ENCODE measurements around the gene SLC22A7. TPM values are rescaled to one million over a fixed set of nuclear protein-coding genes. Genes with fewer than 3 reads are reported as not detected.

The SLC22A7 gene, protein sequence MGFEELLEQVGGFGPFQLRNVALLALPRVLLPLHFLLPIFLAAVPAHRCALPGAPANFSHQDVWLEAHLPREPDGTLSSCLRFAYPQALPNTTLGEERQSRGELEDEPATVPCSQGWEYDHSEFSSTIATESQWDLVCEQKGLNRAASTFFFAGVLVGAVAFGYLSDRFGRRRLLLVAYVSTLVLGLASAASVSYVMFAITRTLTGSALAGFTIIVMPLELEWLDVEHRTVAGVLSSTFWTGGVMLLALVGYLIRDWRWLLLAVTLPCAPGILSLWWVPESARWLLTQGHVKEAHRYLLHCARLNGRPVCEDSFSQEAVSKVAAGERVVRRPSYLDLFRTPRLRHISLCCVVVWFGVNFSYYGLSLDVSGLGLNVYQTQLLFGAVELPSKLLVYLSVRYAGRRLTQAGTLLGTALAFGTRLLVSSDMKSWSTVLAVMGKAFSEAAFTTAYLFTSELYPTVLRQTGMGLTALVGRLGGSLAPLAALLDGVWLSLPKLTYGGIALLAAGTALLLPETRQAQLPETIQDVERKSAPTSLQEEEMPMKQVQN
- not detected for total RNA-seq

DNA sequence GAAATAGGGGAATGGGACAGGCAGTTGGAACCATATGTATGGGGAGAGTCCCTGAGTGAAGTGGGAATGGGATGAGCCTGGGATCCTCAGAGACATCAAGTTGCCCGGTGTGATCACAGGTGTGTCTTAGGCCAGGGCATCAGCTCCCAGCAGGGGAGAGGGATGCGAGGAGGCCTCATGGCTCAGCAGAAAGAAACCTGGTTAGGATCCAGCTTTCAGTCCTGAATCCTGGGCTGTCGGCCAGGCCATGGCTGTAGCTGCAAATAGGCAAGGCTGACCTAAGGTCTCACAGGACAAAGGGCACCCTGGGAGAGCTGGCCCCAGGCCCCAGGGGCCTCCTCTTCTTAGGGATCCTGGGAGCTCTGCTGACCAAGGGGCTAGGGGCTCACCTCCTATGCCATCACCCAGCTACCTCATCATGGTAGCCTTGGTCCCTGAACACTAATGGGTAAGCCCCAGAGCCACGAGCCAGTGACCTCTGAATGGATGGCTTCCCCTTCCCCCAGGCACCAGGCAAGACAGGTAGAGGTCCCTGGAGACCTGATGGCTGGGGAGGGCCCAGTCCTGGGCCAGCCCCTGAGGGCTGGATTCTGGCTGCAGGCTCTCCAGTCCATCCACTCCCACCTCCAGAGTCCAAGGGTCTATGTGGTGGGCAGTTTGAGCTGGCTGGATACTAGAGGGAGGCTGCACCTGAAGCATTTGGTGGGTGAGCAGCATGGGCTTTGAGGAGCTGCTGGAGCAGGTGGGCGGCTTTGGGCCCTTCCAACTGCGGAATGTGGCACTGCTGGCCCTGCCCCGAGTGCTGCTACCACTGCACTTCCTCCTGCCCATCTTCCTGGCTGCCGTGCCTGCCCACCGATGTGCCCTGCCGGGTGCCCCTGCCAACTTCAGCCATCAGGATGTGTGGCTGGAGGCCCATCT lies at the start of gene SLC22A7:
Gene SLC22A7, plus strand, starts transcription at position 617 of the 921 bp plus-strand sequence. Its CDS starts 99 bp downstream, at position 716.
- Mint-ChIP-seq H3K36me3 (ENCODE audit: low read depth) (no peaks in the 10 kb centered on the region), H3K27ac (no peak within 1 kb of the TSS), H3K4me3 (no peak within 1 kb of the TSS), H3K4me1 (no peaks in the 10 kb centered on the region), H3K27me3 (peaks cover 8% of the 10 kb centered on the region), H3K9me3 (no peaks in the 10 kb centered on the region)
- CTCF ChIA-PET = interaction anchor here (1.1 to 2.3 kb wide), 5 partner anchors 10 to 69 kb away, joined by 3 to 16 read pairs (median 5); partner anchors contain the start of genes CRIP3 and DNPH1
- POLR2A ChIA-PET = no interaction called here
- DNase-seq = no peak

DNA sequence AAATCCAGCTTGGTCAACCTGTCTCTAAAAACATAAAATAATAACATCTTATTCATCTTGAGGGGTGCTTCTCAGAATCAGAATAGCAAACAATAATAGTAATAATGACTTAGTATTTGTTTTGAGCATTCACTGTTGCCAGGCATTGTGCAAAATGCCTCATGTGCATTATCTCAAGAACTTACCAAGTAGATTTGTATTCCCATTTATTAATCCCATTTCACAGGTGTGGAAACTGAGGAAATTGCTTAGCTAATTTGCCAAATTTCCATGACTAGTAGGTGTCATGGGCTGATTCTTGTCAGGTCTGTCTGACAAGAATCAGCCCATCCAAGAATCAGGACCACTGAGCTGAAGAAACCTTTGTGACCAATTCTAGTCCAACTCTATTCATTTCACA lies 49.3 kb upstream of the SLC22A7 start:
- H3K4me3 Mint-ChIP-seq = no peak overlapping the region
- ChIA-PET POLR2A (no interaction called here), CTCF (interaction anchor here (1.0 to 3.6 kb wide), 2 partner anchors 20 to 258 kb away, joined by 3 to 15 read pairs; partner anchors contain the start of gene DNPH1)

DNA sequence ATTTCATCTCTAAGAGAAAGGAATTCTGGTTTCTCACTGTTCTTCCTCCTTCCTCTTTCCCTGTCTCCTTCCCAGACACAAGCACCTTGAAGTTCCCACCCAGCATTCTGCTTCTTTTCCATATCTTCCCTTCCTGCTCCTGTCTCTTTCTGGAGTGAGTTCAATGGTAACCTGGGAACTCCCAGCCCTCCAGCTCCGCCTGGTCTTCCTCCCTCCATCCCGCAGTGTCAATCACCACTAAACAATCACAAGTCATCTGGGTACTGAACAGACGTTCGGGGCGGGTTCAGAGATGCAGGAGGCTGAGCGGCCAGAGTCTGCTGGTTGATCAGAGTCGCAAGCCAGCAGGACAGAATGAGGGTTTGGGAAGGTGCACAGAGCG lies 47.1 kb upstream of the SLC22A7 start:
- ChIA-PET CTCF (interaction anchor here (0.8 to 1.5 kb wide), 2 partner anchors 17 to 57 kb away, joined by 3 to 5 read pairs; partner anchors contain the start of gene CRIP3), POLR2A (no interaction called here)
- no peak overlapping the region for H3K27ac Mint-ChIP-seq
- DNase-seq = no peak
- H3K36me3 Mint-ChIP-seq (ENCODE audit: low read depth) = no peaks in the 10 kb centered on the region
- H3K4me1 Mint-ChIP-seq = peaks cover 25% of the 10 kb centered on the region
- peaks cover 24% of the 10 kb centered on the region for H3K27me3 Mint-ChIP-seq
- no peak overlapping the region for H3K4me3 Mint-ChIP-seq
- H3K9me3 Mint-ChIP-seq = no peaks in the 10 kb centered on the region

More for the DNA sequence above, 49.3 kb upstream of the SLC22A7 start:
- H3K27ac Mint-ChIP-seq = no peak overlapping the region
- H3K4me1 Mint-ChIP-seq = peaks cover 25% of the 10 kb centered on the region
- peaks cover 24% of the 10 kb centered on the region for H3K27me3 Mint-ChIP-seq
- no peaks in the 10 kb centered on the region for H3K36me3 Mint-ChIP-seq (ENCODE audit: low read depth)
- no peak for DNase-seq
- no peaks in the 10 kb centered on the region for H3K9me3 Mint-ChIP-seq

DNA sequence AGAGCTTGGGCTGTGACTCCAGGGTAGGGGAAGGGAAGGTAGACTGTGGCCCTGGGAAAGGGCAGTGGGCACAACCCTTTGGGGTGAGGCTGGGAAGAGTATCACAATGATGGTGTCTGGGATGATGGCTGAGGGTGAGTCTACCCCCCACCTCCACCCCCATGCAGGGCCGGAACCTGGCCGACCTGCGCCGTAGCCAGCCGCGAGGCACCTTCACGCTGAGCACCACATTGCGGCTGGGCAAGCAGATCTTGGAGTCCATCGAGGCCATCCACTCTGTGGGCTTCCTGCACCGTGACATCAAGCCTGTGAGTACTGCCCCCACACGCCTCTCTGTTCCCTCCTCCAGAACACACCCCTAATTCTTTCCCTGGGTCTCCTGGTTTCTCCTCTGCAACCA lies 44.7 kb upstream of the SLC22A7 start:
- POLR2A ChIA-PET = interaction anchor here (0.7 kb wide), 1 partner anchor 69 kb away, joined by 3 read pairs; no protein-coding TSS in a partner anchor

DNA sequence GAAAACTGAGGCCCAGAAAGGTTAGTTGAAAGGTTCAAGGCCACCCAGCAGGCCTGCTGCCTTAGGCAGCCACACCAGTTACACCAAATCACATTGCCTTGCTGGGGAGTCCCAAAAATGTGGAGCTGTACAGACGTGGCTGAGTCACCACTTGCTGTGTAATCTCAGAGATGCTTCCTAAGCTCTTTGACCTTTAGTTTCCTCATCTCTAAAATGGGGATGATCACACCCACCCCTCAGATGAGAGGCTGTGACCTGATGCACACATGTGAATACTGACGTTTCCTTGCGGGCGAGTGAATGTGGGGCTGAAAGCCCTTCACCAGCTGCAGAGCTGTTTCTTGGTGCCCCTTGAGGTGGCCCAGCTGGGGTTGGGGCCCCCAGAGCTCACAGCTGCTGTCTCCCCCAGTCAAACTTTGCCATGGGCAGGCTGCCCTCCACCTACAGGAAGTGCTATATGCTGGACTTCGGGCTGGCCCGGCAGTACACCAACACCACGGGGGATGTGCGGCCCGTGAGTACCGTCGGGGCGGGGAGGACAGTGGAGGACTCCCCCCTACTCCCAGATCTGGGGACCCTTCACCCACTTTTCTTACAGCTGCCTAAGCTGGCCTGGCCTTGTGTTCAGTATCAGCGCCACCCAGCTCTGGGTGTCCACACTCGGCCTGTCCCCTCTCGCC lies 43.8 kb upstream of the SLC22A7 start:
- no peak for DNase-seq
- ChIA-PET CTCF (interaction anchor here (1.4 to 2.4 kb wide), 2 partner anchors 9 to 25 kb away, joined by 3 to 10 read pairs; partner anchors contain the start of gene DNPH1), POLR2A (interaction anchor here (0.6 kb wide), 1 partner anchor 137 kb away, joined by 3 read pairs; no protein-coding TSS in a partner anchor)
- H3K4me3 Mint-ChIP-seq = no peak overlapping the region
- peaks cover 21% of the 10 kb centered on the region for H3K27me3 Mint-ChIP-seq
- peaks cover 10% of the 10 kb centered on the region for H3K4me1 Mint-ChIP-seq
- H3K27ac Mint-ChIP-seq = no peak overlapping the region
- no peaks in the 10 kb centered on the region for H3K9me3 Mint-ChIP-seq
- H3K36me3 Mint-ChIP-seq (ENCODE audit: low read depth) = no peaks in the 10 kb centered on the region

More for the DNA sequence above, 44.7 kb upstream of the SLC22A7 start:
- no peak for DNase-seq
- Mint-ChIP-seq H3K27ac (no peak overlapping the region), H3K27me3 (peaks cover 24% of the 10 kb centered on the region), H3K4me3 (no peak overlapping the region), H3K36me3 (ENCODE audit: low read depth) (no peaks in the 10 kb centered on the region), H3K9me3 (no peaks in the 10 kb centered on the region), H3K4me1 (peaks cover 10% of the 10 kb centered on the region)
- CTCF ChIA-PET = interaction anchor here (2.4 kb wide), 1 partner anchor 24 kb away, joined by 10 read pairs; the partner anchor contains the start of gene DNPH1

DNA sequence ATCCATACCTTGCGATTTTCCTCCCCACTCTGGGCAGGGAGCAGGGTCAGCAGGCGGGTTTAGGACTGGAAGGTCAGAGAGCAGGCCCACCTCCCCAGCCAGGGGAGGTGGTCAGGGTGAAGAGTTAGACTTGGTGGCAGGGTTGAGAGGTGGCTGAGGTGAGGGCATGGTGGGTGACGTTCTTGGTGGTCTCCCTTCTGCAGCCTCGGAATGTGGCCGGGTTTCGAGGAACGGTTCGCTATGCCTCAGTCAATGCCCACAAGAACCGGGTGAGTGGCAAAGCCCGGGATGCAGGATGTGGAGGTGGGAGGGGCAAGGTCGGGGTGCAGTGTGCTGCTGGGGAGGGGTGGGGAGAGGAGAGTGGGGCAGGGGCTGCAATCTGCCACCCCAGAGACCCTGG lies 43.2 kb upstream of the SLC22A7 start:
- Mint-ChIP-seq H3K9me3 (no peaks in the 10 kb centered on the region), H3K4me1 (peaks cover 10% of the 10 kb centered on the region), H3K27me3 (peaks cover 21% of the 10 kb centered on the region), H3K4me3 (no peak overlapping the region), H3K36me3 (ENCODE audit: low read depth) (no peaks in the 10 kb centered on the region), H3K27ac (no peak overlapping the region)
- ChIA-PET CTCF (interaction anchor here (0.8 to 2.4 kb wide), 3 partner anchors 9 to 25 kb away, joined by 3 to 10 read pairs (median 3); partner anchors contain the start of gene DNPH1), POLR2A (no interaction called here)
- DNase-seq = no peak

DNA sequence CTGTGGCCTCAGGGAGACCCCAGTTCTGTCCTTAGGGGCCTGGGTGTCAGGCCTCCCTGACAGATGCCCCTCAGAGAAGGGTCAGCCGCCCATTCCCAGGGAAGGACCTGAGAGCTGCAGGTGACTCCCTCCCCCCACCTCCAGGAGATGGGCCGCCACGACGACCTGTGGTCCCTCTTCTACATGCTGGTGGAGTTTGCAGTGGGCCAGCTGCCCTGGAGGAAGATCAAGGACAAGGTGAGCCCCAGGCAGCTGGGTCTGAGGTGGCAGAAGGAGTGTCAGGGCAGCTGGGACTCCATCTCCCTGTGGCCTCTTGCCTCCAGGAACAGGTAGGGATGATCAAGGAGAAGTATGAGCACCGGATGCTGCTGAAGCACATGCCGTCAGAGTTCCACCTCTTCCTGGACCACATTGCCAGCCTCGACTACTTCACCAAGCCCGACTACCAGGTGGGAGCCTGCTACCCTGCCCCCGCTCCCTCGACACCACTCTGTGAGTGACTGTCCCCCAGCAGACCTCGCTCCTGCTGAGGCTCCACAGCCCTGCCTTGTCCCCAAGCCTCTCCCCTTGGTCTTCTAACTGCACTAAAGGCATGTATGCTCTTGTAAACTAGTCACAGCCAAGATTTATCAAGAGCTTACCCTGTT lies 42.5 kb upstream of the SLC22A7 start:
- DNase-seq = no peak
- H3K27ac Mint-ChIP-seq = no peak overlapping the region
- H3K4me3 Mint-ChIP-seq = no peak overlapping the region
- no peaks in the 10 kb centered on the region for H3K9me3 Mint-ChIP-seq
- ChIA-PET CTCF (interaction anchor here (0.8 to 1.4 kb wide), 3 partner anchors 10 to 26 kb away, joined by 3 to 4 read pairs (median 4); no protein-coding TSS in a partner anchor), POLR2A (interaction anchor here (0.6 kb wide), 1 partner anchor 136 kb away, joined by 3 read pairs; no protein-coding TSS in a partner anchor)
- H3K36me3 Mint-ChIP-seq (ENCODE audit: low read depth) = no peaks in the 10 kb centered on the region
- peaks cover 10% of the 10 kb centered on the region for H3K4me1 Mint-ChIP-seq
- peaks cover 21% of the 10 kb centered on the region for H3K27me3 Mint-ChIP-seq

DNA sequence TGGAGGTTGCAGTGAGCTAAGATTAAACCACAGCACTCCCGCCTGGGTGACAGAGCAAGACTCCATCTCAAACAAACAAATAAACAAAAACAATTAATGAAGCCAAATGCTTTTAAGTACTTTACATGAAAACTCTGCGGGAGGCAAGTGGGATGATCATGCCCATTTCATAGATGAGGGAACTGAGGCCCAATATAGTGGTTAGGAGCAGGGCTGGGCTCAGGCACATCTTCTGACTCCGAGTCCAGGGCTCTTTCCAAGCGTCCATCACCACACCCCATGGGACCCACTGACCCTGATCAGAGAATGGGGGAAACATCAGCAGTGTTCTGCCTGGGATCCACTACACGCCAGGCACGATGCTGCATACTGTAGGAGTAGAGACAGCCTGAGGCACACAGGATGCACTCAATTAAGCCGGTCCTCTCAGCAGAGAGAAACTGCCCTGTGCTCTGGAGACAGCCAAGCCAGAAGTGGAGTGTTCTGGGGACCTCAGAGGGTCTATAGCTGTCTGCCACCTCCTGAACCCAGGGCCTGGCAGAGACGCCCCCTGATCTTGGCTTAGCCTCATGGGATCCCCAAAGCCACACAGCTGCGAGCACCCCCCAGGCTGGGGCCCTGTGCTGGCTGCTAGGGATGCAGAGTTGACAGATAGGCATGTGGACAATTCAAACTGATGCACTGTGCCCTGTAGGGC lies 41.2 kb upstream of the SLC22A7 start:
- H3K27ac Mint-ChIP-seq = no peak overlapping the region
- no peaks in the 10 kb centered on the region for H3K4me1 Mint-ChIP-seq
- DNase-seq = no peak
- no peak overlapping the region for H3K4me3 Mint-ChIP-seq
- peaks cover 8% of the 10 kb centered on the region for H3K27me3 Mint-ChIP-seq
- H3K36me3 Mint-ChIP-seq (ENCODE audit: low read depth) = no peaks in the 10 kb centered on the region
- ChIA-PET CTCF (interaction anchor here (1.3 to 1.4 kb wide), 3 partner anchors 8 to 27 kb away, joined by 3 to 4 read pairs (median 4); no protein-coding TSS in a partner anchor), POLR2A (no interaction called here)
- H3K9me3 Mint-ChIP-seq = no peaks in the 10 kb centered on the region

DNA sequence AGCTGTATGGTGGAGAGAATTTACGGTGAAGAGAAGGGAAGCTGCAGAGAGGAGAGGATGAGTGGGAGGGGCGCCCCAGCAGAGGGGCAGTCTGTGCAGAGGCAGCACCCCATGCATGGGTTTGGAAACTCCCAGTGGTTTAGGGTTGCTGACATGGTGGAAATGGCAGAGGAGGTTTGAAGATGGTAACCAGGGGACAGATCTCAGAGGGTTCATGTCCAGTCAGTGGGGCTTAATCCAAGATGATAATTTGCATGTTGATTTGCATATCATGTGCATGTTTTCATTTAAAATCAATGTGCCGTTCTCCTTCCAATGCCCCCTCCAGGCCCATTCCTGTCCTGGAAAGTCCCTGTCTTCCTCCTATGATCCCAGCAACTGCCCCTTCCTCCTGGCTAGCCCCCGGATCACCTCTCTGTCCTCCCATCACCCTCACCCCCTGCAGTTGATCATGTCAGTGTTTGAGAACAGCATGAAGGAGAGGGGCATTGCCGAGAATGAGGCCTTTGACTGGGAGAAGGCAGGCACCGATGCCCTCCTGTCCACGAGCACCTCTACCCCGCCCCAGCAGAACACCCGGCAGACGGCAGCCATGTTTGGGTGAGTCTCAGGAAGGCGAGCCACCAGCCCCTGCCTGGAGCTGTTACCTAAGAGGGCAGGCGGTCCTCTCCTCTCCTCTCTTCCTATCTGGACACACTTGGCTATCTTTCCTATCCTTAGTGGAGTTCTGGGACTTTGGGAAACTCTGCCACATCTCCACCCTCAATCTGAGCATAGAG lies 40.5 kb upstream of the SLC22A7 start:
- CTCF ChIA-PET = interaction anchor here (0.6 to 1.3 kb wide), 2 partner anchors 15 to 558 kb away, joined by 3 read pairs; no protein-coding TSS in a partner anchor
- H3K9me3 Mint-ChIP-seq = no peaks in the 10 kb centered on the region
- no peaks in the 10 kb centered on the region for H3K4me1 Mint-ChIP-seq
- no peak for DNase-seq
- POLR2A ChIA-PET = no interaction called here
- peaks cover 5% of the 10 kb centered on the region for H3K27me3 Mint-ChIP-seq
- H3K4me3 Mint-ChIP-seq = no peak overlapping the region
- no peaks in the 10 kb centered on the region for H3K36me3 Mint-ChIP-seq (ENCODE audit: low read depth)
- no peak overlapping the region for H3K27ac Mint-ChIP-seq

DNA sequence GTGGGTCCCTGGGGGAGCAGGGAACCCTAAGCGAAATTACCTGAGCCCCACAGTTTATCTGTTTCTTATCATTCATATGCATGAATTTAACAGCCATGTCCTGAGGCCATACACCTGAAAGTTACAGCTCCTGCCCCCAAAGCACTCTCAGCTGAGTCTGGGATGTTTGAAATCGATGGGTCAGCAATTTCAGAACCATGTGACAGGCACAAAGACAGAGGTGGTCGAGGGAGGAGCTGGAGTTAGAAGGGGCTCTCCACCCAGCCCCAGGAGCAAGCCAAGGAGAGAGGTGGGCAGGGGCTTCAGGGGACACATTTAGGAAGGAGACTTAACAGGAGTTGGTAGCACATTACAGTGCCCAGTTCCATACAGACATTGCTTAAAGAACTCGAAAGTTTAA lies 39.9 kb upstream of the SLC22A7 start:
- H3K27me3 Mint-ChIP-seq = peaks cover under 1% of the 10 kb centered on the region
- POLR2A ChIA-PET = no interaction called here
- H3K4me3 Mint-ChIP-seq = no peak overlapping the region
- DNase-seq = no peak
- CTCF ChIA-PET = interaction anchor here (0.6 kb wide), 1 partner anchor 559 kb away, joined by 3 read pairs; no protein-coding TSS in a partner anchor
- no peaks in the 10 kb centered on the region for H3K4me1 Mint-ChIP-seq
- no peak overlapping the region for H3K27ac Mint-ChIP-seq
- no peaks in the 10 kb centered on the region for H3K9me3 Mint-ChIP-seq
- H3K36me3 Mint-ChIP-seq (ENCODE audit: low read depth) = no peaks in the 10 kb centered on the region

Measured in activated CD4-positive, alpha-beta T cell treated with anti-CD3 and anti-CD28 coated beads, Interleukin-2, amount 10 ng/mL, durations not matched to agents 7 days and 5 days (primary cell).